Measurements from ENCODE around the gene LYZL1.
"Not testable (repeated sequence)": the region's sequence is repeated elsewhere in the genome, so short reads cannot be mapped to it uniquely, and the experiment has no call there.

The LYZL1 gene

GRCh38 chr10:29337526-29337925, 48.7 kb downstream of the LYZL1 start:
- not testable (repeated sequence) for DNase-seq

- DNase-seq: no peak
These were observed 54.8 kb downstream of the LYZL1 start for GRCh38 chr10:29343607-29344038.

GRCh38 chr10:29344073-29344820, 55.4 kb downstream of the LYZL1 start:
- no peak for DNase-seq

GRCh38 chr10:29345144-29345909, 56.5 kb downstream of the LYZL1 start:
- DNase-seq: no peak

- no peak for DNase-seq
These were observed 57.0 kb downstream of the LYZL1 start for GRCh38 chr10:29345910-29346209.

- no peak for DNase-seq
These were observed 57.6 kb downstream of the LYZL1 start for GRCh38 chr10:29346296-29347001.

- DNase-seq: no peak
These were observed 60.0 kb downstream of the LYZL1 start for GRCh38 chr10:29348836-29349235.

GRCh38 chr10:29353305-29353704, 64.4 kb downstream of the LYZL1 start:
- DNase-seq: no peak

- DNase-seq: no peak
These were observed 65.2 kb downstream of the LYZL1 start for GRCh38 chr10:29353887-29354561.

- DNase-seq: no peak
These were observed 66.6 kb downstream of the LYZL1 start for GRCh38 chr10:29355411-29355991.

GRCh38 chr10:29356931-29357330, 68.1 kb downstream of the LYZL1 start:
- no peak for DNase-seq

GRCh38 chr10:29358010-29358616, 69.2 kb downstream of the LYZL1 start:
- DNase-seq: no peak

- not testable (repeated sequence) for DNase-seq
These were observed 71.5 kb downstream of the LYZL1 start for GRCh38 chr10:29360215-29360853.

All from NCI-H2171 treated with DMSO at 0.1 percent for 48 hours (cell line).